NCI-H82 (cell line): Measurements from ENCODE around the gene NARF.
"Not testable (repeated sequence)": the region's sequence is repeated elsewhere in the genome, so short reads cannot be mapped to it uniquely, and the experiment has no call there.

ENCODE experiments used
- DNase-seq: peaks from one replicate; lab custom pipeline; 2025; lab: John Stamatoyannopoulos, UW

NARF gene

DNA sequence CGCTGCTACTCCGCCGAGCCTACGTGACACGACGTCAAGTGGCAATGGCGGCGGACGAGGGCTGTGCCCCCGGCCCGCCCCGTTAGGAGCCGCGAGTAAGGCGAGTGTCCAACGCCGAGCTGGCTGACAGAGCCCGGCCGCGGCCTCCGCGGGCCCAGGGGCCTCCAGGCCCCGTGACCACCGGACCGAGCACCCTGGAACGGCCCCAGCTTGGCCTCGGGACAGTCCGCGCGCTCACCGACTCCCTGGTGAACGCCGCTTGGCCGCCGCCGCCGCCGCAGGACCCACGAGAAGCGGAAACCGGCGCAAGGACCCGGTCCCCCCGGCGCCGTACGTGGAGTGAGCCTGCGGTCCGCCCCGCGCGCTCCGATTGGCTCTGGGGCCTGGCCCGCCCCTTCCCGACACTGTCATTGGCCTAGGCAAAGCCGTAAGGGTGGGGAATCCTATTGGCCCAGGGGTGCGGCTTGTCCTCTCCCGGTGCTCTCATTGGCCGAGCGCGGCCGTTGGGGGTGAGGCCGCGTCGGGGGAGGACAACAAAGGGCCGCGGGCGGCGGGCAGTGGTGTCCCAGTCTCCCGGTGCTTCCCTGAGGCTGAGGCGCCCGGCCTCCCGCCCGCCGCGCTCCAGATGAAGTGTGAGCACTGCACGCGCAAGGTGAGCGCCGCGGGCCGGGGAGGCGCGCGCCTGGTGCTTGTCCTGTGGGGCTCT lies at the start of gene NARF:
TSS of gene NARF (plus strand) at position 563 of the 706 bp plus-strand sequence. CDS start at position 626, 63 bp downstream.
- DNase-seq, result peak; percentile 100

DNA sequence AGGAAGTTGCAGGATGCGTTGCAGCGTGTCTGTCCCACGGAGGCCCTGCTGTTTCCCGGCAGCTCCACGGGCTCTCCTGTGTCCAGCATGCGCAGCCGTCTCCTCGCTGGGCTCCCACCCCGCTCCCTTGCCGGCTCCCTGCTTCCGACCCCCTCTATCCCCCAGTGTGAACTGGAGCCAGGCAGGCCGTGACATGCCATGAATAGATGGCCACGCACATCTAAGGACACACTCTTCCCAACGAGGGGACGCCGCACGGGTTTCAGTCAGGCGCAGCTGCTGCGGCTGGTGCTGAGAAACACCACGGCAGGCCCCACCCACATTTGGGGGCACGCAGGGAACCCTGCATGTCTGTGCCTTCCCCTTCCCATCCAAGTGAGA lies 49.6 kb upstream of the NARF start:
- no peak for DNase-seq

DNA sequence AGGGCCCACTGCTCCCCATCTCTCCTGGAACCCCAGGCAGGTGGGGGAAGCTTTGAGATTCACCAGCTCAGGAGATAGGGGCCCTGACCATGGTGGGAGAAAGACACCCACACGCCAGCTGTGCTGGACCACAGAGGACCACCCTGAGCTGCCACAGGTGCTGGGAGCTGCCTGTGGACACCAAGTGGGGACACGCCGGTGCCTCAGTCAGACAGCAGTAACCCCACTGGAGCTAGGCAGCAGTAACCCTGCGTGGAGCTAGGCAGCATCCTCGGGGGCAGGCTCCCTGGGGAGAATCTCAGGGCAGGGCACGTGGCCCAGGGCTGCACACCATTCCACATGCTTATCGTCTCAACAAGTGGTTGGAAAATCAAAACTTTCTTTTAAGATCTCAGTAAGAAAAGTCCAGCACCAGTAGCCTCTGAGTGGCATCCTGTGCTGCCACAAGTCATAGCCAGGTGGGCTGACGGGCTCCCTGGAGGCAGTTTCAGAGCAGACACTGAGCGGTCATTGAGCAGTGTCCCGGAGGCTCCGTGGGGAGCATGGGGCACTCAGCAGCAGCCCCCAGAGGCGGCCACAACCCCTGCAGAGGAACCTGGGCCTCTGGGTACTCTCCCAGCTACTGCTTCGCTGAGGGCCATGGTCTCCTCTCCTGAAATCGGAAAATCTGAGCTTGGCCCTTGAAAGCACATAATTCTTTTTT lies 48.4 kb upstream of the NARF start:
- DNase-seq, result no peak

DNA sequence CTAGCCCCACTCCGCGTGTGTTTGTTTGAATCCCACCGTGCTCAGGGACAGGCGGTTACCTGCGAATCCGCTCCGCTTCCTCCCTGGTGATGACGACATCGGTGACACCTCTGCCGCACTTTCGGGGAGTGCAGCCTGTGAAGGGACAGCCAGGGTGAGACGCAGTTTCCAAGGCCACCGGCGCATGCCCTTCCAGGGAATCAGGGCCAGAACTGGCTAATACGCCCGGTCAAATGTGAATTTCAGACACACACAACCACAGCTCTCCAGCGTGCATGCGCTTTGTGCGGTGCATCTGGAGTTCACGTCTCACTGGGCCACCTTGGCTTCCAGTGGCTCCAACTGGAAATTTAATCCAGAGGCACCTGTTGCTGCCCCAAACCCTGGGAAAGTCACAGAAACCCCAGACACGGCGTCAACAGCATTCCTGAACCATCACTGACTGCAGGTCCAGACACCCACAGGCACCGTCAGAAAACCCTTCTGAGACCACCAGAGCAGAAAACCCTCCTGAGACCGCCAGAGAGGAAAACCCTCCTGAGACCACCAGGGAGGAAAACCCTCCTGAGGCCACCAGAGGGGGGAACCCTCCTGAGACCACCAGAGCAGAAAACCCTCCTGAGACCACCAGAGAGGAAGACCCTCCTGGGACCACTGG lies 47.0 kb upstream of the NARF start:
- DNase-seq, result no peak

DNA sequence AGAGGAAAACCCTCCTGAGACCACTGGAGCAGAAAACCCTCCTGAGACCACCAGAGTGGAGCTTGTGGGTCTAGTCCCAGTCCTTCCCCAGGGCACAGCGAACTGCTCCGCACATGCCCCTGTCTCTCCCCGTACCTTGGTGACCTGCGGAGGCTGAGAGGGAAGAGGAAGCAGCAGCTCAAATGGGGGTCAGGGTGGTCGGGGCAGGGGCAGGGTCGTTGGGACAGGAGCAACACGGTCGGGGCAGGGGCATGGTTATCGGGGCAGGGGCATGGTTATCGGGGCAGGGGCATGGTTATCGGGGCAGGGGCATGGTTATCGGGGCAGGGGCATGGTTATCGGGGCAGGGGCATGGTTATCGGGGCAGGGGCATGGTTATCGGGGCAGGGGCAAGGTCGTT lies 46.5 kb upstream of the NARF start:
- not testable (repeated sequence) for DNase-seq

DNA sequence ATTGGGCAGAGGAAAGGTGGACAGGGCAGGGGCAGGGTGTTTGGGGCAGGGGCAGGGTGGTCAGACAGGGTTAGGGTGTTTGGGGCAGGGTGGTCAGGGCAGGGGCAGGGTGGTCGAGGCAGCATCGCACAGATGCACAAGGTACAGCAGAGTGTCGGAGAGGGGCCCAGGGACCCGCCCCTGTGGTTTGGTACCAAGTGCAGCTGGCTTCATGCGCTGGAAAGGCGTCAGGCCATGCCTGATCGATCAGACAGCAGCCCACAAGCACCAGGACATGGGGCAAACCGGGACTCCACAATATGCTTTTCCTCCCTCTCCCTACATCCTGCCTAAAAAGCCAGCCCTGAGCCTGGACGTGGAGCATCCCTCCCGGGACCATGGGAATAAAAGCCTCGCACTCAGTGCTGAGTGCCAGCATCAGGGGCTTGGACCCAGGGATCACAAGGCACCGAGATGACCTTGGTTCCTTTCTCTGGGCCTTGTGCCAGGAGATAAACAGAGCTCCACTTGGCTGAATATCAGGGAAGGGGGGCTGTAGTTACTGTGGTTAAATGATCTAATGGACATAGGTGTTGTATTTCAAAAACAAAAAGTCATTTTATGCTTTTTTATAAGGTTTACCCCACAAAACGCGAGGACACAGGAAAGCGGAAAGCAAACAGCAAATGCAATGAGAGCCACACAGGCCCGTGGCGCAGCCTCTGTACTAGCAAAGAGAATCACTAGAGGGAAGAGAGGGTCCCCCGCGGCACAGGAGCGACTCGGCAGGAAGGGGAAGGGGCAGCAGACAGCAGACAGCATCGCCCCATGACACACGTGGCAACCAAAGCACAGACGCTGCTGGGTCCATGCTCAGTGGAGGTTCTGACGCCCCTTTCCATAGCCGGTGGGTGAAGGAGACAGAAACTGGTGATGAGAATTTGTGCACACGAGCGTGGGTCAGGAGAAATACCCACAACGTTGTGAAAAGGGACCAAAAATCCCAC lies 45.7 kb upstream of the NARF start:
- no peak for DNase-seq

DNA sequence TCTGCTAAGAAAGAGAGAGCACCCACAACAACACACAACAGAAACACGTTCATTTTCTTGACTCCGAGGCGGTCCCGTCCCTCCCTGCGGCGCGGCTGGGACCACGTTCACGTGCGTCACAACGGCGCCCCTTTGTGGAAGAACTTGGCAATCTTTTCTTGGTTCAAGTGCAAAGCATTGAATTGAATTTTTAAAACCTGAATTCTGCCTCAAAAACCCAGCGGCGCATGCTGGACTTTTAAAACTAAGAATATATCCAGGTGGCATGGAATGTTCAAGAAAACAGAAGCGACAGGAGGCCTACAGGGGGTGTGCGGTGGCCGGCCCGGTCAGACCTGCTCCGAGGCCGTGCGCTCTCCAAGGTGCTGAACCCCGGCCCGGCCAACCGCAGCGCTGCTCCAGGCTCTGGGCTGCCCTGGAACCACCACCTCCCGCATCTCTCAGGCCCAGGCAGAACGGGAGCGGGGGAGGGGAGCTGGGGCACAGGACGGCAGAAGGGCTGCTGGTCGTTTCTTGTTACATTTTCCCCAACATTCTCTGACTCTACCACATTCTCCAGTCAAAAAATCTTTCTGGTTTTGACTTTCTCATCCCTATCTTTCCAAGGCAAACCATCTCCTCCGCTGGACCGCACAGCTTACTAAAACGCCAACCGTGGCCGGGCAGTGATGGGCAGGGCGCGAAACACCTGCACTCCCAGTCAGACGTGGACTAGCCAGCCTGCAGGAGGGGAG lies 43.8 kb upstream of the NARF start:
- DNase-seq, result peak; percentile 78

DNA sequence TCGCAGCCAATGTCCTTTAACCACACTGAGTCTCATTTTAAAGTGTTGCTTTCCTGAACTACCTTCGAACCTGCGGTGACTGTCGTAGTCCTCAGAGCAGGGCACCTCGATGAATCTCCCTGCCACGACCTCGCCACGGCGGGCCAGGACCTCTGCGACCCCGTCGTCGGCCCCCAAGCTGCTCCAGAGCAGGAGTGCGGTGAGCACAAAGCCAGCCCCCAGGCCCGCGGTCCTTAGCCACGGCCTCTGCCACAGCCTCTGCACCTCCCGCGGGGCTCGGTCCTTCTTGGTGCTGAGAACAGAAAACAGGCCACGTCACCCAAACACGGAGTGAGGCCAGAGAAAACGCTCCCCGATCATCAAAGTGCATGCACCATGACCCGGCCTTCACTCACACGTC lies 43.2 kb upstream of the NARF start:
- DNase-seq, result no peak

DNA sequence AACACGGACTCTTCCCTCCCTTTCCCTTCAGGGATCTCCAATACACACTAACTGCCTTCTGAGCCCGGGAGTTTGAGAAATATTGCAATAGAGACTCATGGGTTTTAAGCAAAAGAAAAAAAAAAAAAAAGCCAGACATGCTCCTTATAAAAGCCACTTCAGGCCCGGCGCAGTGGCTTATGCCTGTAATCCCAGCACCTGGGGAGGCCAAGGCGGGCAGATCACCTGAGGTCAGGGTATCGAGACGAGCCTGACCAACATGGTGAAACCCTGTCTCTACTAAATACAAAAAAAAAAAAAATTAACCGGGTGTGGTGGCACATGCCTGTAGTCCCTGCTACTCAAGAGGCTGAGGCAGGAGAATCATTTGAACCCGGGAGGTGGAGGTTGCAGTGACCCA lies 42.8 kb upstream of the NARF start:
- DNase-seq, result no peak

DNA sequence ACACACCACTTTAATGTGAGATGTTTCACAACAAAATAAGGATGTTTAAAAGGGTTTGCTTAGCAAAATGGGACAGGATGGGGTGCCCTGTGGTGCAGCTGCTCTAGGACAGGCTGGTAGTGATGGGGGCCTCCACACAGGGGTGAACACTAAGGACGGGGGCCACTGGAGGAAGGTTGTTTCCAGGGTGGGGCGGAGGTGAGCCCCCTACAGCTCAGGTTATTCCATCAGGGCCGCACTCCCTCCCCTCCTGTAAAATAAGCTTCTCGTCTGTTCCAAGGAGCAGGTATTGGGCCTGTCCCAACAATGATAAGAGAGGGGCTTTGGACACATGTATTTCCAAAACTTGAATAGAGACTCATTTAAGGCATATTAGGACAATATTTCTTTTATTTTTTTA lies 42.3 kb upstream of the NARF start:
- no peak for DNase-seq

DNA sequence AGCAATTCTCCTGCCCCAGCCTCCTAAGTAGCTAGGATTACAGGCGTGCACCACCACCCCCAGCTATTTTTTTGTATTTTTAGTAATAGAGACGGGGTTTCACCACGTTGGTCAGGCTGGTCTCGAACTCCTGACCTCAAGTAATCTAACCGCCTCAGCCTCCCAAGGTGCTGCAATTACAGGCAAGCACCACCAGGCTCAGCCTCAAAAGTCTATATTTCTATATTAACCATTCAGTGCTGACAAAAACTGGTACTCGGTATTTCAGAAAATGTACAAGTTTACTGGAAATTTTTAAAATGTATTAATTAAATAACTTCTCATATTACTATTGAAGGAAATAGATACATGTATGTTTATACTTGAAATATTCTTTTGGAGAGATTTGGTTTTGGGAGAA lies 41.8 kb upstream of the NARF start:
- no peak for DNase-seq

DNA sequence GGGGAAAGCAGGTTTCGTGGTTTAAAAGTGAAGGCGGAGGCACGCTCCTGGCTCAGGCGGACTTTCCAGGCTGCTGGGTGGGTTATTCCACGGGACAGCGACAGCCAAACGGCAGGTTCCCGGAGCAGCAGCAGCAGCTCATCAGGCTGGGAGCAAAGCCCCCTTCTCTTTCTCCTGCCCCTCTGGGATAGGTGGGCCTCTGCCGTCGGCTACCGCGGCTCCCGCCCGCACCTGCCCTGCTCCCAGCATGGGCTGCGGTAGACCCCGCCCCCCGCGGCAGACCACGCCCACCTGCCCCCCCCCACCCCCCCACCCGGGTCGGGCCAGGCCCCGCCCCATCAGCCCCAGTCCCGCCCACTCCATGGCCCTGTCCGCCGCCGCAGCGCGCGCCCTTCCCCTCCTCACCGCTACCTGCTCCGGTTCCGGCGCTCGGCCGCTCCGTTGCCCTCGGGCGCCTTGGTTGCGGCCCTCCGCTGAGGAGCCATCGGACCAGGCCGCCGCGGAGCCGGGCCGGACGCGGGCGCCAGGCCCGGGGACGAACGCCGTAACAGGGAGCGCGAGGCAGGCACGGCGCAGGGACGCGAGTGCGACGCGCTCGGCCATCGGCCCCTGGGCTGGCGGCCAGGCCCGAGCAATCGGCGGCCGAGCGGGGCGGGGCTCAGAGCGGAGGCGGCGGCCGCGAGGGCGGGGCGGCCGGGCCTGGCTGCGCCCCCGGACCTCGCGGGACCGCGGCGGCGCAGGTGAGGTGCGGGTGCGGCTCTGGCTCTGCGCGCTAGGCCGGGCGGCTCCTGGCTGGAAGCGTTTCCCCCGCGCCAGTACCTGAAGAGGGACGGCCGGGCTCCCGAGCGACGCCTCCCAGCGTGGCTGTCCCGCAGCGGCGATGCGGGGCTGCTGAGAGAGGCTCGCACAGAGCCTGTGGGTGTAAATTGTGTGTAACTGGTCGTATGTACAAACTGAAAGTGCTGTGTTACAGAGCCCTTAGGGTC lies 40.2 kb upstream of the NARF start, which contains the start of the genes HEXD and OGFOD3:
TSS of gene HEXD (plus strand) at position 347 of the 986 bp plus-strand sequence. CDS start 1,453 bp downstream, outside the sequence.
TSS of gene OGFOD3 (minus strand) at position 586 of the 986 bp plus-strand sequence. CDS start at position 485, 101 bp downstream.
- DNase-seq, result peak; percentile 90

DNA sequence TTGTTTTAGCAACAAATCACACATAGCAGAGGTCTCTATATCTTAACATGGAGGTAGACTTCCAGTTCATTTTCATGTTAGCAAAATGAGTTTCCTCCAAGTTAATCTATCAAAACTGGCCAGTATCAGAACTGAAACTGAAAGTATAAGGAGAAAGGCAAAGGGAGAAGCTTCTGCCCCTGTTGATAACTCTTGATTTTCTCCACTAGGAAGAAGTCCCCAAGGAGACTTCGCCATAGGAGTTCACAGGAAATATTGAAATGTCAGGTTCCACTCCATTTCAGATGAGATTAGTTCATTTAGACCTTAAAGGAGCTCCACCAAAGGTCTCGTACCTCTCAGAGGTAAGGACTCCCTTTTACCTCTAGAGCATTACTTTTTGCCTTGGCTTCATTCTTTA lies 39.0 kb upstream of the NARF start:
- no peak for DNase-seq

DNA sequence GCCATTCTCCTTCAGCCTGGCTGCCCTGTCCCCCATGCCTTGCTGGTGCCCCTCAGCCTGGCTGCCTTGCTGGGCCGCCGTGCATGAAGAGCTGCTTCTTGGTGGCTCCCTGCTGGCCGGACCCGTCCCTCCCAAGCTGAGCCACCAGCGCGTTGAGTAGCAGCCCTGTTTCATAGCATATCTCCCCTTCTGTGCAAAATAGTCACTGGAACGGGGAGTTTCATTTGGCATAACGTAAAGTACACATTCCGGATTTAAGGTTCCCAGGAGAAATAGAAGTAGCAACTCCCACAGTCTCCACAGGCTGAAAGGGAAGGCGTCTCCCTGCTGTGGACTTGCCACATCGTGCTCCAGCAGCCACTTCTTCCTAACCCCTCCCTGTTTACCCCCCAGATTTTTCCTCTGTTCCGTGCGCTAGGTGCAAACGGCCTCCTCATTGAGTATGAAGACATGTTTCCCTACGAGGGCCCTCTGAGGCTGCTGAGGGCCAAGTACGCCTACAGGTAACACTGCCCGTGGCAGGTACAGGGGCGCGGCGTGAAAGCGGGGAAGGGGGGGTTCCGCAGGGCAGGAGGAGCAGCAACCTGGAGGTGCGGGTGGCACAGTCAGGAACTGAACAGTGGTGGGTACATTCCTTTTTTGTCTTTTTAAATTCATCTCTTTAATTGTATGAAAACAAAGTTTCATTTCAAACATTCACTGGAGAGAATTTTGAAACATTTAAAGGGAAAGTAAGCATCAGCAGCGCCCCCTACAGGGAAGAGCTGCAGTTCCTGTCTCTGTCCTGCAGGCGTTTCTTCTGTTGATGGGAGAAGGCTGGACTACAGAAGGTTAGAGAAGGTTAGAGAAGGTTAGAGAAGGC lies 34.3 kb upstream of the NARF start:
- peak; percentile 63 for DNase-seq

DNA sequence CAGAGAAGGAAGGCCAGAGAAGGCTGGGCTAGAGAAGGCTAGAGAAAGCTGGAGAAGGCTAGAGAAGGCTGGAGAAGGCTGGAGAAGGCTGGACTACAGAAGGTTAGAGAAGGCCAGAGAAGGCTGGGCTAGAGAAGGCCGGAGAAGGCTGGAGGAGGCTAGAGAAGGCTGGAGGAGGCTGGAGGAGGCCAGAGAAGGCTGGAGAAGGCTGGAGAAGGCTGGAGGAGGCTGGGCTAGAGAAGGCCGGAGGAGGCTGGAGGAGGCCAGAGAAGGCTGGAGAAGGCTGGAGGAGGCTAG lies 33.7 kb upstream of the NARF start:
- no peak for DNase-seq

DNA sequence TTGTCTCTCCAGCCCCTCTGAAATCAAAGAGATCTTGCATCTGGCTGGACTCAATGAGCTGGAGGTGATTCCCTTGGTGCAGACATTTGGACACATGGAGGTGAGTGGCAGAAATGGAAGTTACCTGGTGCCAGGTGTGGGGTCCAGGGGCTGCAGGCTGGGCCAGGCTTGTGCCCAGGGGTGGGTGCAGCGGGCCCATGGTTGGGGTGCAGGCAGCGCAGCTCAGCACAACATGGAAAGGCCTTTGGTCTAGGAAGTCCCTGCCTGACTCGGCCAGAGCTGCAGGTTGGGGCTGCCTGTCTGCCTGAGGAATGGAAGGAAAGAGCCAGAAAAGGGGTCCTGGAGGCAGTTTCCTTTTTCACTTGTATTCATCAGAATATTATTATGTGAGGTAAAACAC lies 30.0 kb upstream of the NARF start:
- no peak for DNase-seq

DNA sequence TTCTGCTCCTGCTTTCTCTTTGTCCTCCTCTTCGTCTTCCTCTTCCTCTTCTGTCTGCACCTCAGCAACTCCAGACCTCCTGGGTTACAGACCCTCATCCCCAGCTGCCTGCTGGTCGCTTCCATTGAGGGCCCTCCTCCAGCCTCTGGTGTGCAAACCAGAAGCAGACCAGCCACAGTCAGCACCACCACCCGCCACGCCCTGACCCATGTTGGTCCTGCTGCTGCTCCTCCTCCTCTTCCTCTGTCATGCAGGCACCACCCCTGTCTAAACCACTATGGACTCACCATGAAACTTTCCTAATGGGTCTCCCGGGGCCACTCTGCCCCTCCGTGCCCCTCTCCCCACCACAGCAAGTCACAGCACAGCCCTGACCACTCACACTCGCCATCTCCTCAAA lies 28.7 kb upstream of the NARF start:
- DNase-seq, result no peak

DNA sequence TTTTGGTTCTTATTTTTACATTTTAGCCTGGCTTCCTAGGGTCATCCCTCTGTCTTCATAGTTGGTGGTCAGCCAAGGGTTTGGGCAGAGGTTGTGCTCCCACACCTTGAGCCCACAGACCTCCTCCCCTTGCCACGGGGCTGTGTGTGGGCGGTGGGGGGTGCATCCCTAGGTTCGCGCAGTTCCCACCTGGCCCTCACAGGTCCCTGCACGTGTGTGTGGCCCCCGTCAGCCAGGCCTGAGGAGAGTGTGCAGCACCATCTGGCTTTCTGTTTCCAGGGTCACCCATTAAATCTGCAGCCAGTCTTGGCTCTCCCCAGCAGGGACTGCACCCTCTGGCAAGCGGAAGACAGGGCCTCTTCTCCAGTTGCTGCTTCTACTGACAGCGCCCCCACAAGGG lies 26.5 kb upstream of the NARF start:
- DNase-seq, result peak; percentile 27

DNA sequence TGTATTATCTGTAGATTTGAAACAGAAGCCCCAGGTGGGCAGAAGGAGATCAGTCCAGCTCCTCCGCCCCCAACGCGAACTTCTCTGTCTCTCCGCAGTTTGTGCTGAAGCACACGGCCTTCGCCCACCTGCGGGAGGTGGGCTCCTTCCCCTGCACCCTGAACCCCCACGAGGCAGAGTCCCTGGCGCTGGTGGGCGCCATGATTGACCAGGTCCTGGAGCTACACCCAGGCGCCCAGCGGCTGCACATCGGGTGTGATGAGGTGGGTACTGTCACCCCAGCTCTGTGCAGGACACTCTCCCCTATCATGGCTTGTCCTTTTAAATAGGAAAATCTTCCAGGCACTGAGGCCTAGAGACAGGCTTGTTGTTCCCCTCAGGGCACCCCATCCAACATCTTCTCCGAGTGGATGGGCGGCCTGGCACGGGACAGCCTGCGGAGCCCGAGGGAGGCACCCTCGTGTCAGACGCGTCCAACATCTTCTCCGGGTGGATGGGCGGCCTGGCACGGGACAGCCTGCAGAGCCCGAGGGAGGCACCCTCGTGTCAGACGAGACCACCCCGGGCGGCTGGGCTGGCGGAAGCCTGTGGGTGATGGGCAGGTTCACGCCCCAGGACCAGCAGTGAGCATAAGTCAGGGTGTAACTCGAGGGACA lies 24.9 kb upstream of the NARF start:
- no peak for DNase-seq
